D721Med (cell line): ENCODE measurements around the gene COG5.

ENCODE experiments used
- DNase-seq: peaks from one replicate; pipeline ENCODE4 v3.0.0; 2011; ENCODE audit warnings: low spot score; ENCODE audit not compliant: insufficient read length
- FAIRE-seq: peaks from 2 replicates; lab custom pipeline; 2011; peaks lifted over from hg19 to GRCh38; lab: Jason Lieb, UNC
- CTCF ChIP-seq: IDR thresholded peaks from 2 replicates; pipeline ENCODE4 v1.5.1; 2012; ENCODE audit warnings: mild to moderate bottlenecking, control low read depth; ENCODE audit not compliant: insufficient read depth; ENCODE audit errors: missing control alignments

Gene COG5

GRCh38 chr7:107292591-107292990 lies 271.1 kb downstream of the COG5 start:
- FAIRE-seq (no peak), DNase-seq (no peak)
- TF ChIP-seq CTCF, result no peak

- no peak for TF ChIP-seq CTCF
- no peak for FAIRE-seq
- DNase-seq, result no peak
Observed at GRCh38 chr7:107291434-107291833, 272.3 kb downstream of the COG5 start.

- FAIRE-seq (no peak), DNase-seq (no peak)
- TF ChIP-seq CTCF, result no peak
Observed at GRCh38 chr7:107286751-107287621, 276.7 kb downstream of the COG5 start.

GRCh38 chr7:107284911-107285479 lies 278.7 kb downstream of the COG5 start:
- no peak for FAIRE-seq
- TF ChIP-seq CTCF, result no peak
- no peak for DNase-seq

GRCh38 chr7:107277331-107277730 lies 286.4 kb downstream of the COG5 start:
- no peak for DNase-seq
- peak; percentile 16 for FAIRE-seq
- TF ChIP-seq CTCF, result no peak

- no peak for TF ChIP-seq CTCF
- FAIRE-seq, result no peak
- DNase-seq, result no peak
Observed at GRCh38 chr7:107276220-107276827, 287.4 kb downstream of the COG5 start.

GRCh38 chr7:107274506-107274905 lies 289.2 kb downstream of the COG5 start:
- DNase-seq, result no peak
- FAIRE-seq, result no peak
- no peak for TF ChIP-seq CTCF
